HEK293T (cell line): ENCODE results near the gene PPIL6.

Experiments
- CTCF ChIA-PET: fragments of 350-600 bp; formaldehyde crosslinking; extraction: SDS; loops from one replicate; lab custom pipeline; 2021; ENCODE audit warnings: antibody characterized with exemption, inconsistent platforms; lab: Yijun Ruan, JAX
- POLR2A ChIA-PET: fragments of 350-600 bp; formaldehyde crosslinking; extraction: SDS; loops from one replicate; lab custom pipeline; 2020; ENCODE audit warnings: antibody characterized with exemption, inconsistent platforms; lab: Yijun Ruan, JAX
- DNase-seq: peaks from one replicate; pipeline ENCODE4 v3.0.0; 2012; ENCODE audit warnings: mixed read lengths; ENCODE audit errors: extremely low spot score
- ARNT ChIP-seq: fragments of 450-650 bp; IDR thresholded peaks from 2 replicates; pipeline ENCODE4 v1.6.1; 2017; ENCODE audit warnings: mild to moderate bottlenecking
- BHLHE40 ChIP-seq: fragments of 450-650 bp; IDR thresholded peaks from 2 replicates; pipeline ENCODE4 v1.6.1; 2016; ENCODE audit warnings: mild to moderate bottlenecking, moderate library complexity, borderline replicate concordance
- CTBP1 ChIP-seq: fragments of 450-650 bp; IDR thresholded peaks from 2 replicates; pipeline ENCODE4 v1.6.1; 2016; ENCODE audit warnings: borderline replicate concordance
- ELF4 ChIP-seq: fragments of 450-650 bp; IDR thresholded peaks from 2 replicates; pipeline ENCODE4 v1.6.1; 2017; ENCODE audit warnings: antibody characterized with exemption
- FOXA1 ChIP-seq: fragments of 450-650 bp; IDR thresholded peaks from 2 replicates; pipeline ENCODE4 v1.6.1; 2016; ENCODE audit warnings: mild to moderate bottlenecking
- FOXK2 ChIP-seq: fragments of 450-650 bp; IDR thresholded peaks from 2 replicates; pipeline ENCODE4 v1.6.1; 2016; ENCODE audit warnings: mild to moderate bottlenecking
- FOXM1 ChIP-seq: fragments of 450-650 bp; IDR thresholded peaks from 2 replicates; pipeline ENCODE4 v1.6.1; 2017; ENCODE audit warnings: mild to moderate bottlenecking, borderline replicate concordance
- HDGF ChIP-seq: fragments of 450-650 bp; IDR thresholded peaks from 2 replicates; pipeline ENCODE4 v1.6.1; 2017; ENCODE audit warnings: antibody characterized with exemption, borderline replicate concordance
- L3MBTL2 ChIP-seq: fragments of 450-650 bp; conservative IDR thresholded peaks from 2 replicates; pipeline ENCODE4 v1.6.1; 2016; ENCODE audit warnings: mild to moderate bottlenecking
- LEF1 ChIP-seq: fragments of 450-650 bp; IDR thresholded peaks from 2 replicates; pipeline ENCODE4 v1.6.1; 2017; ENCODE audit warnings: mild to moderate bottlenecking, borderline replicate concordance
- NFRKB ChIP-seq: fragments of 450-650 bp; IDR thresholded peaks from 2 replicates; pipeline ENCODE4 v1.6.1; 2016; ENCODE audit warnings: mild to moderate bottlenecking, moderate library complexity
- PKNOX1 ChIP-seq: fragments of 450-650 bp; IDR thresholded peaks from 2 replicates; pipeline ENCODE4 v1.6.1; 2016
- SP1 ChIP-seq: fragments of 450-650 bp; IDR thresholded peaks from 2 replicates; pipeline ENCODE4 v1.6.1; 2017
- SUZ12 ChIP-seq: fragments of 450-650 bp; IDR thresholded peaks from 2 replicates; pipeline ENCODE4 v1.6.1; 2016; ENCODE audit warnings: mild to moderate bottlenecking
- TARDBP ChIP-seq: fragments of 450-650 bp; IDR thresholded peaks from 2 replicates; pipeline ENCODE4 v1.6.1; 2016
- ZNF384 ChIP-seq: fragments of 450-650 bp; IDR thresholded peaks from 2 replicates; pipeline ENCODE4 v1.6.1; 2016

The PPIL6 gene

GRCh38 chr6:109446541-109446940 is 6.1 kb upstream of the PPIL6 start:
- POLR2A ChIA-PET = no interaction called here
- TF ChIP-seq FOXM1 = no peak
- TF ChIP-seq SP1 = no peak
- TF ChIP-seq FOXK2 = no peak
- no peak for TF ChIP-seq ZNF384
- no peak for TF ChIP-seq ELF4
- no peak for TF ChIP-seq CTBP1
- no peak for TF ChIP-seq NFRKB
- CTCF ChIA-PET = no interaction called here

GRCh38 chr6:109446072-109446471 is 5.6 kb upstream of the PPIL6 start:
- ChIA-PET CTCF (no interaction called here), POLR2A (no interaction called here)
- TF ChIP-seq SUZ12 (no peak), CTBP1 (no peak), LEF1 (no peak)
- no peak for DNase-seq

More at GRCh38 chr6:109446541-109446940, 6.1 kb upstream of the PPIL6 start:
- no peak for DNase-seq

- CTCF ChIA-PET = no interaction called here
- POLR2A ChIA-PET = interaction anchor here (0.9 to 6.8 kb wide), 2 partner anchors 9 to 63 kb away, joined by 4 to 39 read pairs; partner anchors contain the start of genes CD164 and MICAL1
- DNase-seq = no peak
- TF ChIP-seq SP1 (no peak), PKNOX1 (no peak), TARDBP (no peak), ELF4 (no peak), L3MBTL2 (no peak), SUZ12 (no peak), HDGF (no peak), BHLHE40 (no peak), FOXM1 (no peak), FOXA1 (no peak), ZNF384 (no peak), FOXK2 (no peak), NFRKB (no peak), CTBP1 (no peak)
Observed at GRCh38 chr6:109445382-109445781, 5.0 kb upstream of the PPIL6 start.

- no peak for TF ChIP-seq SUZ12
- CTCF ChIA-PET = interaction anchor here (1.0 to 1.5 kb wide), 2 partner anchors 10 to 21 kb away, joined by 3 to 5 read pairs; no protein-coding TSS in a partner anchor
- POLR2A ChIA-PET = interaction anchor here (1.0 to 6.8 kb wide), 4 partner anchors 11 to 61 kb away, joined by 3 to 39 read pairs (median 4); partner anchors contain the start of genes CD164 and MICAL1
- no peak for DNase-seq
Observed at GRCh38 chr6:109443425-109443950, 3.1 kb upstream of the PPIL6 start.

- ChIA-PET CTCF (interaction anchor here (1.0 to 1.5 kb wide), 2 partner anchors 11 to 22 kb away, joined by 3 to 5 read pairs; no protein-coding TSS in a partner anchor), POLR2A (interaction anchor here (1.0 to 6.8 kb wide), 4 partner anchors 12 to 60 kb away, joined by 3 to 39 read pairs (median 4); partner anchors contain the start of genes CD164 and MICAL1)
- DNase-seq = no peak
- TF ChIP-seq ARNT = no peak
- no peak for TF ChIP-seq PKNOX1
- TF ChIP-seq SP1 = no peak
- TF ChIP-seq FOXA1 = no peak
- no peak for TF ChIP-seq HDGF
- TF ChIP-seq SUZ12 = no peak
- no peak for TF ChIP-seq L3MBTL2
- TF ChIP-seq CTBP1 = no peak
- no peak for TF ChIP-seq FOXK2
- no peak for TF ChIP-seq LEF1
- TF ChIP-seq TARDBP = no peak
- no peak for TF ChIP-seq BHLHE40
- TF ChIP-seq ELF4 = no peak
Observed at GRCh38 chr6:109442393-109442924, 2.0 kb upstream of the PPIL6 start.

GRCh38 chr6:109441069-109441816 is 815 bp upstream of the PPIL6 start:
- DNase-seq = peak; percentile 61

GRCh38 chr6:109436041-109436440 is 4.4 kb downstream of the PPIL6 start:
- TF ChIP-seq L3MBTL2 = no peak
- TF ChIP-seq FOXM1 = no peak
- TF ChIP-seq ARNT = no peak
- TF ChIP-seq NFRKB = no peak
- no peak for TF ChIP-seq HDGF
- TF ChIP-seq SUZ12 = no peak
- no peak for TF ChIP-seq TARDBP
- TF ChIP-seq ELF4 = no peak
- no peak for TF ChIP-seq ZNF384
- TF ChIP-seq FOXA1 = no peak
- TF ChIP-seq FOXK2 = no peak
- TF ChIP-seq PKNOX1 = no peak
- no peak for TF ChIP-seq SP1
- TF ChIP-seq CTBP1 = no peak
- no peak for TF ChIP-seq BHLHE40
- no peak for TF ChIP-seq LEF1
- CTCF ChIA-PET = interaction anchor here (0.6 kb wide), 1 partner anchor 314 kb away, joined by 4 read pairs; no protein-coding TSS in a partner anchor
- DNase-seq = no peak
- POLR2A ChIA-PET = interaction anchor here (0.8 kb wide), 1 partner anchor 53 kb away, joined by 4 read pairs; the partner anchor contains the start of gene CD164

More at GRCh38 chr6:109441069-109441816, 815 bp upstream of the PPIL6 start:
- CTCF ChIA-PET = interaction anchor here (0.7 to 1.5 kb wide), 8 partner anchors 9 to 264 kb away, joined by 3 to 7 read pairs (median 4); no protein-coding TSS in a partner anchor
- TF ChIP-seq L3MBTL2 = peak; percentile 66; the same call in 1 of the 2 replicates
- TF ChIP-seq ZNF384 = no peak
- POLR2A ChIA-PET = interaction anchor here (0.9 to 6.8 kb wide), 6 partner anchors 9 to 58 kb away, joined by 3 to 39 read pairs (median 4); partner anchors contain the start of genes CD164 and MICAL1
